KMS-11 (cell line): ENCODE data around the gene RERE.

Experiments used
- H2AFZ ChIP-seq: fragments of 200-600 bp; sonication (generic); 2 replicates; pipeline ENCODE4 v1.6.1; 2016; ENCODE audit warnings: antibody characterized with exemption, mixed run types, low read depth
- H3K27ac ChIP-seq: fragments of 200-600 bp; sonication (generic); 2 replicates; pipeline ENCODE4 v1.6.1; 2016; ENCODE audit warnings: mild to moderate bottlenecking, mixed run types
- H3K27me3 ChIP-seq: fragments of 200-600 bp; sonication (generic); 2 replicates; pipeline ENCODE4 v1.6.1; 2017; ENCODE audit warnings: mild to moderate bottlenecking, low read depth, mixed run types, moderate library complexity; ENCODE audit not compliant: insufficient read depth
- H3K36me3 ChIP-seq: fragments of 200-600 bp; sonication (generic); 2 replicates; pipeline ENCODE4 v1.6.1; 2017; ENCODE audit warnings: mild to moderate bottlenecking, mixed run types; ENCODE audit not compliant: insufficient read depth
- H3K4me1 ChIP-seq: fragments of 200-600 bp; sonication (generic); 2 replicates; pipeline ENCODE4 v1.6.1; 2016; ENCODE audit warnings: mild to moderate bottlenecking, low read depth, mixed run types; ENCODE audit not compliant: poor library complexity, severe bottlenecking
- H3K4me2 ChIP-seq: fragments of 200-600 bp; sonication (generic); 2 replicates; pipeline ENCODE4 v1.7.0; 2016; ENCODE audit warnings: mild to moderate bottlenecking, mixed run types
- H3K4me3 ChIP-seq: fragments of 200-600 bp; sonication (generic); IDR thresholded peaks from 2 replicates; pipeline ENCODE4 v1.6.1; 2017; ENCODE audit warnings: low read depth, low read length, mixed read lengths; ENCODE audit not compliant: insufficient read depth
- H3K79me2 ChIP-seq: fragments of 200-600 bp; sonication (generic); 2 replicates; pipeline ENCODE4 v1.6.1; 2016; ENCODE audit warnings: low read depth, mixed run types; ENCODE audit not compliant: insufficient read depth
- H3K9ac ChIP-seq: fragments of 200-600 bp; sonication (generic); 2 replicates; pipeline ENCODE4 v1.6.1; 2016; ENCODE audit warnings: mild to moderate bottlenecking, mixed run types
- H4K20me1 ChIP-seq: fragments of 200-600 bp; sonication (generic); 2 replicates; pipeline ENCODE4 v1.6.1; 2016; ENCODE audit warnings: mild to moderate bottlenecking, mixed run types; ENCODE audit not compliant: insufficient read depth
- CTCF ChIP-seq: fragments of 200-600 bp; sonication (generic); conservative IDR thresholded peaks from 2 replicates; pipeline ENCODE4 v1.6.1; 2017; ENCODE audit warnings: low read depth, mild to moderate bottlenecking, antibody characterized with exemption, low read length, moderate library complexity, mixed read lengths

Gene RERE

GRCh38 chr1:8571200-8571984 lies 246.0 kb downstream of the RERE start:
- no peak overlapping the region for H3K9ac ChIP-seq
- H3K4me1 ChIP-seq, result no peaks in the 10 kb centered on the region
- no peaks in the 10 kb centered on the region for H3K79me2 ChIP-seq
- H3K27me3 ChIP-seq, result no peaks in the 10 kb centered on the region
- H3K4me2 ChIP-seq, result no peak overlapping the region
- no peaks in the 10 kb centered on the region for H4K20me1 ChIP-seq
- no peak overlapping the region for H2AFZ ChIP-seq
- no peaks in the 10 kb centered on the region for H3K36me3 ChIP-seq
- no peak overlapping the region for H3K4me3 ChIP-seq
- no peak for TF ChIP-seq CTCF
- H3K27ac ChIP-seq, result no peak overlapping the region

GRCh38 chr1:8570465-8570864 lies 247.0 kb downstream of the RERE start:
- Histone ChIP-seq H3K9ac (no peak overlapping the region), H3K4me1 (no peaks in the 10 kb centered on the region), H3K4me3 (no peak overlapping the region), H2AFZ (no peak overlapping the region), H3K79me2 (no peaks in the 10 kb centered on the region), H3K4me2 (no peak overlapping the region), H3K27me3 (no peaks in the 10 kb centered on the region), H4K20me1 (no peaks in the 10 kb centered on the region), H3K36me3 (no peaks in the 10 kb centered on the region), H3K27ac (no peak overlapping the region)
- no peak for TF ChIP-seq CTCF

GRCh38 chr1:8569242-8569641 lies 248.2 kb downstream of the RERE start:
- H2AFZ ChIP-seq, result no peak overlapping the region
- no peak overlapping the region for H3K4me2 ChIP-seq
- no peak for TF ChIP-seq CTCF
- no peak overlapping the region for H3K9ac ChIP-seq
- no peak overlapping the region for H3K4me3 ChIP-seq
- no peaks in the 10 kb centered on the region for H4K20me1 ChIP-seq
- no peaks in the 10 kb centered on the region for H3K4me1 ChIP-seq
- no peaks in the 10 kb centered on the region for H3K79me2 ChIP-seq
- H3K27ac ChIP-seq, result no peak overlapping the region
- no peaks in the 10 kb centered on the region for H3K36me3 ChIP-seq
- H3K27me3 ChIP-seq, result no peaks in the 10 kb centered on the region

- Histone ChIP-seq H2AFZ (no peak overlapping the region), H4K20me1 (no peaks in the 10 kb centered on the region), H3K4me2 (no peak overlapping the region)
Observed at GRCh38 chr1:8568837-8569236, 248.6 kb downstream of the RERE start.

More at GRCh38 chr1:8568837-8569236, 248.6 kb downstream of the RERE start:
- TF ChIP-seq CTCF, result no peak
- Histone ChIP-seq H3K79me2 (no peaks in the 10 kb centered on the region), H3K27me3 (no peaks in the 10 kb centered on the region), H3K4me1 (no peaks in the 10 kb centered on the region), H3K4me3 (no peak overlapping the region), H3K27ac (no peak overlapping the region), H3K9ac (no peak overlapping the region), H3K36me3 (no peaks in the 10 kb centered on the region)
